Right hindlimb (tissue), 1 donor: ENCODE measurements around the gene MACROD2.
"Not testable (repeated sequence)": the region's sequence is repeated elsewhere in the genome, so short reads cannot be mapped to it uniquely, and the experiment has no call there.

ENCODE experiments used
- DNase-seq: peaks from one replicate; pipeline ENCODE4 v3.0.0-alpha.2; 2018

The MACROD2 gene

DNA sequence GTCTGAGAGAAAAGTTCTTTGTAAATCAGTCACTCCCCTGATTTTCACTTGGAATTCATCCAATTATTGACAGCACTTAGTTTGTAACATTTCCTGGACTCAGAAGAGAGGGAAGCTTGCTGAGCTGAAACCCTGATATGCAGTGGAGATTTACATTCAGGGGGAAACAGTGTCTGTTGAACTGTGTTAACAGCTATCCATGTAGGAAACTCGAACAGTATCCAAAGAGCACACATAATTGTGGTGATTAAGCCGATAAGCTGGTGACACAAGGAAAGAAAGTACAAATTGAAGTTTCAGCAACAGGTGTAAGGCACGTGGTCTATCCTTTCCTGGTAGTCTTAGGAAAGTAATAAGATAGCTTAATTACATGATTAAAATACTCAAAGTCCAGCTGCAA is 420.2 kb downstream of the MACROD2 start:
- DNase-seq = no peak

DNA sequence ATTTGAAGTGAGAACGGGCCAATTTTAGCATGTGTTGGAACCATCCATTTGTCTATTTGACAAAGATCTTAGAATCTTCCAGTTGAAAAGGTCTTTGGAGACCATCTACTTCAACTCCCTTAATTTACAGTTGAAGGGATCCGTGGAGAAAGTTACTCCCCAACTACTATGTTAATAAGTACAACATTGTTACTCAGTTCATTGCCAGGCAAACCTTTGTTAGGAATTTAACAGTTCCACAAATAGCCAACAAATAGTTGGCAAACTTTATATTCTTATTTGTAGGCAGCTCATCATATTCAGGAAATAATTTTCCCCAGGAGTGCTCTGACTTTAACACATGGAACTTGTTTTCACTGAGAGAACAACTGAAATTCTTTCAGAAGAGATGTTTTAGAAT is 423.1 kb downstream of the MACROD2 start:
- DNase-seq = peak; percentile 33

GRCh38 chr20:14422892-14423291 is 427.6 kb downstream of the MACROD2 start:
- DNase-seq = no peak

DNA sequence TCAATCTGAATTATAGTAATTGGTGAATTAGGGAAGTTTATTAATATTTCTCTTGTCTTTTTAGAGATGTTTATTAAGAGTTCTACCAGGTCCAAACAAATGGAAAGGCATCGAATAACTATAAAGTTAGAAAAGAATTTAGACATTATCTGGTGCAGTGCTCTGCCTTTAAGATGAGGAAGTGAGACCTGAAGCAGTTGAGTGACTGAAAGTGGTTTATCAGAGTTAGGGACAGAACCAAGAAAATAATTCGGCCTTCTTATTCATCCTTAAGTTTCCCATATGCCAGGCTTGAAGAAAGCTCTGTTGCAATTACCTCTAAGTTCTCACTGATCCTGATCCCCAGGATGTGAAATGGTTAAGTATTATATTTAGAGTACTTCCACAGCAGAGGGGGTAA is 436.3 kb downstream of the MACROD2 start:
- DNase-seq = no peak

- no peak for DNase-seq
Observed at GRCh38 chr20:14432085-14432484, 436.8 kb downstream of the MACROD2 start.

DNA sequence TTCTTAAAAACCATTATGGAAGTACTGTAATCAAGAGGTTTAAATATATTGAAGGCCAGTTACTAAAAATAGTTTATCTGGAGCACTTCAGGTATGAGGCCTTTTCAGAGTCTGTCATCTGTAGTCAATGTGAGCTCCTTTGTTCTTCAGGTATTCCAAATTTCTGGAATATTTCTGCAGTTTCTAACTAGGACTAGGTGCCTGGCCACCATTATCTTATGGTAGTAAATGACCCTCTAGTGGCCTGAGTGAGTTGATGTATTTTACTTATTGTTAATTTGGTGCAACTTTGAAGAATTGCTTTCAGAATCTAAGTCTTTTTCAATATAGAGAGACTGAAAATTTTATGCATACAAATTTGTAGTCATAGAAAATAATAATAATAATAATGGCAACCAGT is 437.3 kb downstream of the MACROD2 start:
- DNase-seq = no peak

GRCh38 chr20:14434384-14435136 is 439.2 kb downstream of the MACROD2 start:
- DNase-seq = no peak

DNA sequence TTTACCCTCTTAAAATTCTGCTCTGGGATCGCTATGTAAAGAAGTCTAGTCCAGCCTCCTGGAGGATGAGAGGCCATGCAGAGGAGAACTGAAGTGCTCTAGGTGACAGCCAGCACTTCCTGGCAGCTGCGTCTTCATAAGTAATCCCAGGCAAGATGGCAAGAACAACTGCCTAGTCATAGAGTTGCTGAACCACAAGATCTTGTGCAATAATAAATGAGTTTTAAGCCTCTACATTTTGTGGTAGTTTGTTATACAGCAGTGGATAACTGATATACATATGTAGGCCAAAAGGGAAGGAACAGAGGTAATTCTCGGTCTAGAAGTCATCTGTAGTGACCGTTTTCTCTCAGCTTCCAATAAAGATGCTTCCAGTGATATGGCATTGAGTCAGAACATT is 445.9 kb downstream of the MACROD2 start:
- DNase-seq = no peak

GRCh38 chr20:14444106-14444505 is 448.8 kb downstream of the MACROD2 start:
- no peak for DNase-seq

DNA sequence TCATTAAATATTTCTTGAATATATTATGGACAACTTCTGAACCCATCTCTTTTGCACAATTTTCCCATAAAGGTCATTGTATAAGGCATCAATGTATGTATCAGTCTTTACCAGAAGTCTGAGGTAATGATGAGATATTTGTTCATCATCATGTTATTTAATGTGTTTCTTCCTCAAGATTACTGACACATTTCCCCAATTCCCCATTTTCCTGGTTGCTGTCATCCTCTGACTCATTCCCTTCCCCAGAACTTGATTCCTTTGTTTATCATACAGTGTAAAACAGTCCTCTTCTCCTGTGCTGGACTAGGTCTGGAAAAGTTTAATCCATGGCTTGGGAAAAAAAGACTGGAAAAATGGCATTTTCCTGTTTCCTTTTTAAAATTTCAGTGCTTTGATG is 450.0 kb downstream of the MACROD2 start:
- DNase-seq = no peak

DNA sequence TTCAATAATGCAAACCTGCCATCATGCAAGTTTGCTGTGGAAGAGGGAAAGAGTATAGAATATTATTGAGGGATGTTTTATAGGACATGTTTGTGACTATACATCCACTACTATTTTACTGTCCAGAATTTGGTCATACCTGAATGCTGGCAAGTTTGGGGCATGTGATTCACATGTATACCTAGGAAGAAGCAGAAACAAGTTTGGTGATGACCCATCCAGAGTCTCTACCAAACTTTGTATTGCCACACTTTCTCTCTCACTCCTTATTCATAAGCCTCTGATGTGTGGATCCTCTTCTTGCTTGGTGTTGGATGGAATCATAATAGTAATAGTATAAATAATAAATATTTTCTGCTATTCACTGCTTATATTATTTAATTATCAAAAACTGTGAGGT is 450.6 kb downstream of the MACROD2 start:
- DNase-seq = no peak

GRCh38 chr20:14446446-14446845 is 451.1 kb downstream of the MACROD2 start:
- DNase-seq = no peak

- DNase-seq = no peak
Observed at GRCh38 chr20:14449323-14449722, 454.0 kb downstream of the MACROD2 start.

DNA sequence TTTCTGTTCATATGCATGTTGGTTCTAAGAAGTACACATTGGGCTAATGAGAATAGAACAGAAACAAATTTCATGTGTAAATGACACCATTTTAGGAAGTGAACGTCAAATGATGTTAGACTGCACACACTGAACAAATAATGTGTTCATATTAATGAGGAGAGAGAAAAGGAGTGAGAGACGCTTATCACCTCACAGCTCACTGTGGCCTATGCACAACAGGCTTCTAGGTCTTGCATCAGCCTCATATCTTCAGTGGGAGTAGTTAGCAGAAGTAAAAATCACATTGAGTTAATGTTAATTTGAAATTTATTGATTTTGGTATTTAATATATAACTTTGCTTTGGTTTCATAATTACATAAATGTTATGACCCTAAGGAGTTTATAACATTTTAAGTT is 454.9 kb downstream of the MACROD2 start:
- DNase-seq = no peak

- DNase-seq = no peak
Observed at GRCh38 chr20:14451458-14451857, 456.1 kb downstream of the MACROD2 start.

DNA sequence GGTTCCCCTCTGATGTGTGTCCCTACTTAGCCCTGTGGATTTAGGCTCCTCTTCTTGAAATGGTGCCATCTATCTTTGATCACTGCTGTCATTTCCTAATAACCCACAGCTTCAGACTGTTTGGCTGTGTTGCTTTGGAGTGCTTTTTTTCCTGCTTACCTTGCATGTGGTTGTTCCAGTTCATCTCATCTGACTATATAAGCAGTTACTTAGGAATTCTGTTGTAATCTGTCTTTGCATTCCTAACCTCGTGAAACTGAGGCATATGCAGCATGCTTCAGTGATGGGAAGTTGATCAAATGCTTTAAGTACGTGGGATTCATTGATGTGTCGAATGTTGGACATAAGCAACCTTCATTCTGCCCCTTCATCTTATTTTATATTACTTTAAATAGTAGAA is 457.9 kb downstream of the MACROD2 start:
- no peak for DNase-seq

DNA sequence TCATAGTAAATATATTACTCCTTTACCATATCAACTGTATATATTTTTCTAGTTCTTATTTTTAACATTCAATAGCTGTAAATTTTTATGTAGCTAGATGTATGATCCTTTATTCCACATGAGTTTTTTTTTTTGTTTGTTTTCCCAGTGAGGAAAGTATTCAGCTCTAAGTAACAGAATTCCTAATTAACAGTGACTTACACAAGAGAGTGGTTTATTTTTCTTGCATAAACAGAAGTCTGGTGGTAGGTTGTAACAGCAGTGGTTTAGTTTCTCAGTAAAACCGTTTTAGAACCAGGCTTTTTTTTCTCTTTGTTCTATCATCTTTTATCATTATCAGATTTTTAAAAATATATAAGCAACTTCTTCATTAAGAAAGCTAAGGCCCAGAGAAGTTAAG is 459.0 kb downstream of the MACROD2 start:
- no peak for DNase-seq

DNA sequence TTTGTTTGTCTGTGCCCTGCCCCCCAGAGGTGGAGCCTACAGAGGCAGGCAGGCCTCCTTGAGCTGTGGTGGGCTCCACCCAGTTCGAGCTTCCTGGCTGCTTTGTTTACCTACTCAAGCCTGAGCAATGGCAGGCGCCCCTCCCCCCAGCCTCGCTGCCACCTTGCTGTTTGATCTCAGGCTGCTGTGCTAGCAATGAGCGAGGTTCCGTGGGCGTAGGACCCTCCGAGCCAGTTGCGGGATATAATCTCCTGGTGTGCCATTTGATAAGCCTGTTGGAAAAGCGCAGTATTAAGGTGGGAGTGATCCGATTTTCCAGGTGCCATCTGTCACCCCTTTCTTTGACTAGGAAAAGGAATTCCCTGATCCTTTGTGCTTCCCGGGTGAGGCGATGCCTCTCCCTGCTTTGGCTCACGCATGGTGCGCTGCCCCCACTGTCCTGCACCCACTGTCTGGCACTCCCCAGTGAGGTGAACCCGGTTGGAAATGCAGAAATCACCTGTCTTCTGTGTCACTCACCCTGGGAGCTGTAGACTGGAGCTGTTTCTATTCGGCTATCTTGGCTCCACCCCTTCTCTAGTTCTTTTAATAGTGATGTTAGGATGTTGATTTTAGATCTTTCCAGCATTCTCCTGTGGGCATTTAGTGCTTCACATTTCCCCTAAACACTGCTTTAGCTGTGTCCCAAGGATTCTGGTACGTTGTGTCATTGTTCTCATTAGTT is 471.9 kb downstream of the MACROD2 start:
- DNase-seq = not testable (repeated sequence)

GRCh38 chr20:14470231-14470899 is 475.0 kb downstream of the MACROD2 start:
- DNase-seq = no peak

DNA sequence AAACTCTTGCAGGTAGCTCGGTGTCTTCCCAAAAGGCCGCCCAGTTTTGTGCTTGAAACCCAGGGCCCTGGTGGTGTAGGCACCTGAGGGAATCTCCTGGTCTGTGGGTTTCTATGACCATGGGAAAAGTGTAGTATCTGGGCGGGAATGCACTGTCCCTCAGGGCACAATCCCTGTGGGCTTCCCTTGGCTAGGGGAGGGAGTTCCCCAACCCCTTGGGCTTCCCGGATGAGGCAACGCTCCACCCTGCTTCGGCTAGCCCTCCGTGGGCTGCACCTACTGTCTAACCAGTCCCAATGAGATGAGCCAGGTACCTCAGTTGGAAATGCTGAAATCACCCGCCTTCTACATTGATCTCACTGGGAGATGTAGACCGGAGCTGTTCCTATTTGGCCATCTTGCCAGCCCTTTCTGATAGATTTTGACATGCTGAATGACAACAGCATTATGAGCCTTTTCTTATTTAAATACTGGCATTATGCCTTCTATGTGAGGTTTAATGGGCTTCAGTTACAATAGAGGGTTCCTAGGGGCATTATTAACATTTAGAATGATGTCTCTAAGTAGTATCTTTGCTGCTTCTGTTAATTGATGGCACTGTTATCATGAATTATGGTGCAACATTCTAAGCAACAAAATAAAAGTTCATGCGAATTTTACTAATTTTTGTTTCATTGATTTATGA is 475.8 kb downstream of the MACROD2 start:
- DNase-seq = no peak

DNA sequence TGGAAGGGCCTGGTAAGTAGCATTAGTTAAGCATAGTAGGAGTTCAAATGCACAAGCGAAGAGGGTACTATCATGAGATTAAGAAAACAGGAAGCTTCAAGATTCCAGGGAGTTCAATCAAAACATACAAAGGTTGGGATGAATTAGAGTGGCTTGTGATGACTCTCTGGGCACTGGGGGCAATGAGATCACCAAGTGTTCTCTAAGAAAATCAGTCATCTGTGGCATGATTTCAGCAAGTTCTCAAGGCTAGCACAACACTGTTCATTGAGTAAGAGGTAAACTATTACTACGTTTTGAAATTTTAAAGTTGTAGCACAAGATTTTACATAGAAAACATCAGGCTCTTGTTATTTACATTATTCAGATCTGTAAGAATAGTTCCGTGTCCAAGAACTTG is 481.8 kb downstream of the MACROD2 start:
- DNase-seq = no peak

DNA sequence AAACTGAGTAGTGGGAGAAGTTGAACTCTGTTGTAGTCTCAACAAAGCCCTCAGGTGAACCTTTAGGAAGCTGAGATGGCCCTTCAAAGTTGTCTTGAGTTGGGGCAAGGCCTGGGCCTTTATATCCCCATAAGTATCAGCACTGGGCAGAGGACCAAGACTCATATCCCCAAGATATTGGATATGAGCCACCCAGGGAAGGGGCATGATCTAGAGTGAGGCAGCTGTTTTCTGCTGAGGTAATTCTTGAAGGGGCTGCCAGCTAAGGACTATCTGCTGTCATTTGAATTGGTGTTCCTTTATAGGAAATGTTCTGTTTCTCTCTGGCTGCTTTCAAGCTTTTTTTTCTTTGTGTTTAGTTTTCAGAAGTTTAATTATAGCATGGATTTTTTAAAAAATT is 482.8 kb downstream of the MACROD2 start:
- DNase-seq = no peak

GRCh38 chr20:14481863-14482262 is 486.5 kb downstream of the MACROD2 start:
- DNase-seq = no peak
